Measurements from ENCODE around the gene PSMA7. TPM values are rescaled to one million over a fixed set of nuclear protein-coding genes. Genes with fewer than 3 reads are reported as not detected.
"Not testable (repeated sequence)": the region's sequence is repeated elsewhere in the genome, so short reads cannot be mapped to it uniquely, and the experiment has no call there.

Gene PSMA7
- total RNA-seq, 1 experiment from 2014 or later = 722 TPM

- DNase-seq (ENCODE audit: low read depth) = no peak
These were observed 24.1 kb downstream of the PSMA7 start for GRCh38 chr20:62119115-62119514.

DNA sequence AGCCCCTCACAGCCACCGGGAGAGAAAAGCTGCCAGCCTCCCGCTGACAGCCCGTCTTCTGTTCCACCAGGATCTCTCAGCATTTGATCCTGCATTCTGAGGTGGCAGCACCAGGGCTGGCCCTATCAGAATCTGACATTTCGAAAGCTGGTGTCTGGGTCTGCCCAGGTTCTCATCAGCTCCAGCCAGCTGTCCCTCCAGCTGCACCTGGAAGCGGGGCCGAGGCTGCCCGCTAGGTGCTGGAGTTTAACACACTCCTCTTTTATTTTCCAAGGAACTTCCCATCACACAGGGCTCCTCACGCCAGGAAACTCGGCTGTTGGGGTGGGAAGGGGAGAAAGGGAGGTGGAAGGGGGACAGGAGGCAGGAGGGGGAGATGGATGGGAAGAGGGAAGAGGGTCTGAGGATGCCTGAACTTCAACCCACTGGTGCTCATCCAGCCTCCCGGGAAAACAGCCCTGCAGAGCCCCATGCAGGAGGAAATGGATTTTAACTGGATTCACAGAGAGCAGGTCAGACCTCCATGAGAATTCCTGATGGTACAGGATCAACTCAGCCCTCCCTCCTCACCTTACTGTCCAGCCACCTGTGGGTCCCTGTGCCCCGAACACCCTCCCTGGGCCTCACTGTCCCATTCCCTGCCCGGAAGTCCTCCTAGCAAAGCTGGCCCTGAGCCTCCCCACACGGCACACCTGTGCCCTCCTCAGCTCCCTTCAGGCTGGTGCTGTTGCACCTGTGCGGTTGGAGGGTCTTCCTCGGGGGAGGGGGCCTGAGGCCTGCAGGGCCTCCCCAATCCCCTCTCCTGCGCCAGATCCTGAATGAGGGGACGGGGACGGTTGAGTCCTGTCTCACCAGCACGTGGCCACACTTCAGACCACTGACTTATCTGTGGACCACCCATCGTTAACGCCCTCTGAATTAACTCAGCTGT is 24.8 kb downstream of the PSMA7 start:
- no peak for DNase-seq (ENCODE audit: low read depth)

DNA sequence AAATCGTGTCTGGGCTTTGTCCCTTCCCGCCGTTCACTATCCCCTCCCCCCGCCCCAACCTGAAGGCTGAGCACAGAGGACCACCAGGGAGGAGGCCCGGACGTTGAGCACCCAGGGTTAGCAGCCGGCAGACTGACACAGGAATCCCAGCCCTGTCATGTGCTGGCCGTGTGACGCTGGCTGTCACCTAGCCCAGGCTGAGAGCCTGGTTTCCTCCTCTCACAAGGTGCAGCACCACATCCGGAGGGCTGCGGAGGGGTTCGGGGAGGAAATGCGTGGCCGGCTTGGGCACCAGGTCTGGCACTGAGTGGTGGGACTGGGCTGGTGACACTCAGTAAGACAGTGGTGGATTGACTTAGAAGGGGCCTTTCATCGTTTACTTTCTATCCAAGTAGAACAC is 25.5 kb downstream of the PSMA7 start:
- DNase-seq (ENCODE audit: low read depth) = no peak

- DNase-seq (ENCODE audit: low read depth) = no peak
These were observed 25.9 kb downstream of the PSMA7 start for GRCh38 chr20:62117362-62117646.

- DNase-seq (ENCODE audit: low read depth) = no peak
These were observed 26.4 kb downstream of the PSMA7 start for GRCh38 chr20:62116558-62117361.

DNA sequence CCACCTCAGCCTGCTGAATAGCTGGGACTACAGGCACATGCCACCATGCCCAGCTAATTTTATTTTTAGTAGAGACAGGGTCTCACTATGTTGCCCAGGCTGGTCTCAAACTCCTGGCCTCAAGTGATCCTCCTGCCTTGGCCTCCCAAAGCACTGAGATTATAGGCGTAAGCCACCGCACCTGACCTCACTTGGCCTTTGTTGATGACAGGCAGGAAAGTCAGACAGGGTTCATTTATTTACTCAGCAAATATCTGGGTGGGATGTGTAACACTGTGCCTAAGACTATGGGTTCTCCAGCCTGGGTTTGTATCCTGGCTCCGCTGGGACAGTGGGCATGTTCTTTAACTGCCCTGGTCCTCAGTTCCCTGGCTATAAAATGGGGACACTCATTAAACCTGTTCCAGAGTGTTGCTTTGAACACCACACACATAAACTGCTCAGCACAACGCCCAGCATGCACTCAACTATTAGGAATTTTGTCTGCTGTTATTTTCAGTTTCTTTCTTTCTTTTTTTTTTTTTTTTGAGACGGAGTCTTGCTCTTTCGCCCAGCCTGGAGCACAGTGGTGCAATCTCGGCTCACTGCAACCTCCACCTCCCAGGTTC is 27.3 kb downstream of the PSMA7 start:
- not testable (repeated sequence) for DNase-seq (ENCODE audit: low read depth)

- DNase-seq (ENCODE audit: low read depth) = no peak
These were observed 28.3 kb downstream of the PSMA7 start for GRCh38 chr20:62114894-62115293.

DNA sequence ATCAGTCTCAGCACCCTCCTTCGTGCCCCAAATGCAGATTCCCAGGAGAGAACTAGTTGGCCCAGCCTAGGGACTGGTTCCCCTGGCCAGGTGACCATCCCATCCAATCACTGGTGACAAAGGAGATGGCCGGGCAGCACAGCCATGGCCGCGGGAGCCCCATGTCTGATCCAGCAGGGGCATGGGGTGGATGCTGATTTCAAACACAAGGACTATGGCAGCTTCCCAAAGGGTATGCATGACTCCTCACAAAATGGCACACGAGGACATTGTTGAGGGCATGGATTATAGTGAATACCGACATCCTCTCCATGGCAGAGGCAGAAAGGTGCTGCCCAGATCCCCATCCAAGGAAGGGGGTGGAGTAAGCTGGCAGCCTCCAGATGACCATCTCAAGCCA is 30.8 kb downstream of the PSMA7 start:
- DNase-seq (ENCODE audit: low read depth) = no peak

- no peak for DNase-seq (ENCODE audit: low read depth)
These were observed 32.0 kb downstream of the PSMA7 start for GRCh38 chr20:62111148-62111547.

DNA sequence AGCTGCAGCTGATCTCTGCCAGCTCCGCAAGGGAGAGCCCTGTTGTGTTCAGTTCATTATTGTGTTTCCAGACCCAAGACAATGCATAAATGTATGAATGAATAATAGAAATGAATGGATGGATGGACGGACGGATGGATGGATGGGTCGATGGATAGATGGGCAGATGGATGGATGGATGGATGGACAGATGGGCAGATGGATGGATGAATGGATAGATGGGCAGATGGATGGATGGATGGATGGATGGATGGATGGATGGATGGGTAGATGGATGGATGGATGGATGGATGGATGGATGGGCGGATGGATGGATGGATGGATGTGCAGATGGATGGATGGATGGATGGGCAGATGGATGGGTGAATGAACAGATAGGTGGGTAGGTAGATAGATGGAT is 37.6 kb downstream of the PSMA7 start:
- DNase-seq (ENCODE audit: low read depth) = no peak

DNA sequence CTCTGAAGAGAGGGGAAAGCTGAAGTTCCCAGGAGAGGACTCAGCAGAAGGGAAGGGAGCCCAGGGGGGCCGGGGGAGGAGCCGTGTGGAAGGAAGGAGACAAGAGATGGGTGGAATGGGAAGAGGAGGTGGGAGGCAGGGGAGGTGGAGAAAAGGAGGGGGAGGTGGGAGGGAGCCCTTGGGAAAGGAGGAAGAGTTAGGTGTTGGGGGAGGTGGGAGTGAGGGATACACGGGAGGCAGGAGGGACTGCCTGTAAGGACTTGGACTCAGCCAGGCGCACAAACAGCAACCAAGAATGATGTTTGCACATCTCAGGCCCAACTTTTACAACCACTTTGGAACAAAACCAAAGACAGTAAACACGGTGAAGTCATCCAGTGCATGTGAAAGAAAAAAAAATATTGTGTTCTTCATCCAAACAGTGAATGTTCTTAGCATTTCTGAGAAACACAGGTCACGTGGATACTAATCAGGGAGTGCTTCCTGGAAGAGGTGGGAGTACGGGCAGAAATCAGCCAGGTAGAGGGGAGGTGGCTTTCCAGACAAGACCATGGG is 38.3 kb downstream of the PSMA7 start:
- no peak for DNase-seq (ENCODE audit: low read depth)

GRCh38 chr20:62104234-62104789 is 38.9 kb downstream of the PSMA7 start:
- DNase-seq (ENCODE audit: low read depth) = no peak

DNA sequence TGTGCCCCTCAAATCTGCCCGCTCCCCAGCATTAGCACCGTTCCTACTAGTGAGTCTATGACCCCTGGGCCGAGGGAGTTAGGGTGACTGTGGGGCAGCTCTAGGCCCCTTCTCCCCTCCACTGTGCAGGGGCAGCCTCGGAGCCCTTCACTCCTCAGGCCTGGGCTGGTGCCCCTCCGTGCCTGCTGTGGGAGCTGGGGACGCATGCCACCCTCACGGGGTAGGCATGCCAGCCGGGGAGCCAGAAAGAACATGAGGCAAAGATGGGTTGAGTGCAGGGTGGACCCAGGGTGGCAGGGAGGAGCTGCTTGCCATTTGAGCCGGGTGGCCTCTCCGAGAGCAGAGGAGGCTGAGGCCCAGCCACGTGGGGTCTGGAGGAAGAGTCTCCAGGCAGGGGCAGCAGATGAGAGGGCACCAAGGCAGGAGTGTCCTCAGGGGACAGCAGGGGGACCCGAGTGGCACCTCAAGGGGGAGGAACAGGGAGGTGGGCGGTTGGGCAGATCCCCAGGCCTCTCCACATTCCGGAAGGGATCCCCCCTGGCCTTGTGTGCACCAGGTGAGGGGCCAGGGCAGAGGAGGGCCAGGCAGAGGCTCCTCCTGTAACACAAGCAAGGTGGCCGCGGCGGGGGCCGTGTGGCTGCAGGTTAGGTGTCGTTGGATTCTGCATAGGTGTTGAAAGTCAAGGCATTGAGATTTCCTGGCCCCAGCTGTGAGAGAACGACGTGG is 39.5 kb downstream of the PSMA7 start:
- no peak for DNase-seq (ENCODE audit: low read depth)

GRCh38 chr20:62101078-62101477 is 42.1 kb downstream of the PSMA7 start:
- no peak for DNase-seq (ENCODE audit: low read depth)

DNA sequence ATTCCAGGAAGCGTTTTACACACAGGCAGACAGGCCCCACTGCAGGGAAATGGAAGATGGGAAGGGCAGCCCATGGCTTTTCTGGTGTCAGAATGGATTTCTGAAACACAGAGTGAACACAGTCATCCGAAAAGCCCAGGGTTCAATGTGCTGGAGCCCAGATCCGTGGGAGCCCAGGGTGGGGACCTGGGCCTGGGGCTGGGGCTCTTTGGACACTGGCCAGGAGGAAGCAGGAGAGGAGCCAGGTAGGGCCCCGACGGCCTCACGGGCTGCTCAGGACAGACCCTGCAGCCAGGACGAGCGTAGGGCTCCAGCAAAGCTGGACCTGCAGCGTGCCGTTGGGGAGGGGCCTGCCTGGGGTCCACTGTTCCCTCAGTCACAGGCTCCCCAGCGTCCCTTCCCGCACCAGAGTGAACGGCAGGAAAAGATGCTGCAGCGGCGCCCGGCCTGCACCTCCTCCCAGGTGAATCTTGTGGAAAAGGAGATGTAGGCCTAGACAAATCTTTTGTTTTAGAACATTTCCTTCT is 45.2 kb downstream of the PSMA7 start:
- no peak for DNase-seq (ENCODE audit: low read depth)

DNA sequence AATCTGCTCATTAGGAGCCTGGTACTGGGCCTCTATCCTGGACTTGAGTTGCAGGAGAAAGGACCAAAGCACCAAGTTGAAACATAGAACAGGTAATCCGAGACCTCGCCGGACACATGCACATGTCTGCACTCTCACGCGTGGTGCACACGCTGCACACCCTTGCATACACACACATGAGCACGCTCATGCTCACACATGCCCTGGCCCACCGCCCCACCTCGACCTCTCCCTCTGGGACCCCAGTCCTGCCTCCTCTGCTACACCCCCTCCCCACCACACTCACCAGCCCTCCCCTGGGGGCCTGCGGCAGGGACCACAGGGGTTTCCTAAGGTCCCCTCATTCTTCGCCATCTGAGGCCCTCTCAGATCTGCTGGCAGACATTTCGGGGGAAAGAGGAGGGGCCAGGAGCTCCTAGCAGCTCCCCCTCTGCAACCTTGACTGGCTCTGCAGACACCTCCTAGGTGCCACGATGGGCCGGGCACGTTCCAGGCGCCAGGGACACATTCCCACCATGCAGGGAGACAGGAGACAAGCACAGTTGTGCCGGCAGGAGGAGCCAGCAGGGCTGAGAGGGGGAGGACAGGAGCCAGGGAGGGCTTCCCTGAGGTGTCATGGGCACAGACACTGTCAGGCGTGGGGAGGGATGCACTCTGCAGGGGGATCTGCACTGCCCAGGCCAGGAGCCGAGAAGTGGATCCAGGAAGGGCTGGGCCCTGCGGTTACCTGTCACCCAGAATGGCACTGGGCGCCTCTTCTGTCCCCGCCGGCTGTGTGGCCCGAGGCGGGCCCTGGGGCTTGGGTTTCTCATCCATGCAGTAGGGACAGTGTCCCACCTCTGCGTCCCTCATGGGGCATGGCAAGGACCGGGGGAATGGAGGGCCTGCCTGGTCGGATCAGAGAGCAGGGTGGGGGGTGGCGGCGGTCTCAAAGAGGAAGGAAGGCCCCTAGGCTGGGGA is 46.5 kb downstream of the PSMA7 start:
- no peak for DNase-seq (ENCODE audit: low read depth)

- no peak for DNase-seq (ENCODE audit: low read depth)
These were observed 53.8 kb downstream of the PSMA7 start for GRCh38 chr20:62089393-62089792.

DNA sequence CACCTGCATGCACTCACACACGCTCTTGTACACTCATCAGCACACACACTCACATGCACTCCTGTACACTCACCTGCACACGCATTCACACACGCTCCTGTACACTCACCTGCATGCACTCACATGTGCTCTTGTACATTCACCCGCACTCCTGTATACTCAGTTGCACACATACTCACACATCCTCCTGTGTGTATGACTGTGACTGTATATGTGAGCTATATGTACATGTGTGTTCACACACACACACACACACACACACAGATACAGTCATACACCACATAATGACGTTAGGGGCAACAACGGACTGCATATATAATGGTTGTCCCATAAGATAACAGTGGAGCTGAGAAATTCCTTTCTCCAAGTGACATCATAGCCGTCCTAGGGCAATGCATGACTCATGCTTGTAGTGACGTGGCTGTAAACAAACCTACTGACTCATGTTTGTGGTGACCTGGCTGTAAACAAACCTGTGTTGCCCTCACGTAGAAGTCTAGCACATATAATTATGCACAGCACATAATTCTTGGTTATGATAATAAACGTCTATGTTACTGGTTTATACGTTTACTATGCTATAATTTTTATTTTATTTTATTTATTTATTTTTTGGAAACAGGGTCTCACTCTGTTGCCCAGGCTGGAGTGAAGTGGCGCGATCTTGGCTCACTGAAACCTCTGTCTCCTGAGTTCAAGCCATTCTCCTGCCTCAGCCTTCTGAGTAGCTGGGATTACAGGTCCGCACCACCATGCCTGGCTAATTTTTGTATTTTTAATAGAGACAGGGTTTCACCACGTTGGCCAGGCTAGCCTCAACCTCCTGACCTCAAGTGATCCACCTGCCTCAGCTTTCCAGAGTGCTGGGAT is 54.7 kb downstream of the PSMA7 start:
- DNase-seq (ENCODE audit: low read depth) = peak; percentile 80

- DNase-seq (ENCODE audit: low read depth) = no peak
These were observed 55.6 kb downstream of the PSMA7 start for GRCh38 chr20:62087632-62088031.
